Activated T-cell treated with anti-CD3 and anti-CD28 coated beads, Interleukin-2, amount 50 U/mL, for 24 hours (primary cell): ENCODE results near the gene DIPK1B.

Experiments used
- DNase-seq: peaks from one replicate; pipeline ENCODE4 v3.0.0-alpha.2; 2020
- H3K27ac Mint-ChIP-seq: 2 replicates; pipeline ENCODE4 v1.8.0; 2020; ENCODE audit warnings: mild to moderate bottlenecking, mixed read lengths
- H3K27me3 Mint-ChIP-seq: 2 replicates; pipeline ENCODE4 v1.8.0; 2020; ENCODE audit warnings: mixed read lengths
- H3K36me3 Mint-ChIP-seq: 2 replicates; pipeline ENCODE4 v1.8.0; 2020; ENCODE audit warnings: low read depth, mixed read lengths
- H3K4me1 Mint-ChIP-seq: 2 replicates; pipeline ENCODE4 v1.8.0; 2020; ENCODE audit warnings: low read depth, mixed read lengths
- H3K4me3 Mint-ChIP-seq: 2 replicates; pipeline ENCODE4 v1.8.0; 2020; ENCODE audit warnings: mild to moderate bottlenecking, moderate library complexity, mixed read lengths
- H3K9me3 Mint-ChIP-seq: 2 replicates; pipeline ENCODE4 v1.8.0; 2020; ENCODE audit warnings: mixed read lengths

DIPK1B gene

GRCh38 chr9:136679431-136679941 lies 32.9 kb upstream of the DIPK1B start:
- no peaks in the 10 kb centered on the region for H3K9me3 Mint-ChIP-seq
- H3K36me3 Mint-ChIP-seq: no peaks in the 10 kb centered on the region
- no peak overlapping the region for H3K4me3 Mint-ChIP-seq
- no peaks in the 10 kb centered on the region for H3K4me1 Mint-ChIP-seq
- no peak overlapping the region for H3K27ac Mint-ChIP-seq
- DNase-seq: no peak
- H3K27me3 Mint-ChIP-seq: no peaks in the 10 kb centered on the region

- H3K9me3 Mint-ChIP-seq: no peaks in the 10 kb centered on the region
- no peaks in the 10 kb centered on the region for H3K27me3 Mint-ChIP-seq
- no peak for DNase-seq
- no peak overlapping the region for H3K4me3 Mint-ChIP-seq
- peaks cover 3% of the 10 kb centered on the region for H3K4me1 Mint-ChIP-seq
- no peaks in the 10 kb centered on the region for H3K36me3 Mint-ChIP-seq
- no peak overlapping the region for H3K27ac Mint-ChIP-seq
These were observed 31.3 kb upstream of the DIPK1B start for GRCh38 chr9:136681029-136681428.

DNA sequence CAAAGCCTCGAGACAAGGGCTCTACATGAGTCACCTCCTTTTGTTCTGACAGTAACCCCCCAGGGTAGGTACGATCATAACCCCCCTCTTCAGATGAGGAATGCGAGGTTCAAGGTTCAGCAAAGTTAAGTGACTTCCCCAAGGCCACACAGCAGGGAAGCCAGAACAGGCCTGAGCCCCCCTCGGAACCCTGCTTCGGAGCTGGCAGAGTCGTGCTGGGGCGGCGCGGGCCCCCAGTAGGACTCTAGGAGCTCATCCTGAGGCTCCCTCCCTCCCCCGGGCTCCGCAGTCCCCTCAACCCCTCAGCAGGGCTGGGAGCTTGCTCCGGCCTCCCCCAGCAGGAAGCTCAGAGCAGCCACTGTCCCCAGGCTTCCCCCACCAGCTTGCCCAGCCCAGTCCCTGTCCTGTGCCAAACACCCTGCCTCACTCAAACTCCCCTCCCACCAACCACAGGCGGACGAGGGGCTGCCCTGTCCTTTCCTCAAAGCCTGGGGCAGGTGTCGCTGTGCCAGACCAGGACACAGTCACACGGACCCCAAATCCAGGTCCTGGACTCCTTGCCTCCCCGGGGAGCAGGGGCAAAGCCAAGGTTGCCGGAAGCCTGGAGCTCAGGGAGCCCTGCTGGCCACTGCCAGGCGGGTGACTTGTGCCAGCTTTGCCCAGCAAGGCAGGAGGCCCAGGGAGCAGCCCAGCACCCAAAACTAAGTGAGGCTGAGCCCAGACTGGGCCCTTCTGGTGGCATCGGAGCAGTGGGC lies 30.2 kb upstream of the DIPK1B start:
- H3K4me3 Mint-ChIP-seq: no peak overlapping the region

DNA sequence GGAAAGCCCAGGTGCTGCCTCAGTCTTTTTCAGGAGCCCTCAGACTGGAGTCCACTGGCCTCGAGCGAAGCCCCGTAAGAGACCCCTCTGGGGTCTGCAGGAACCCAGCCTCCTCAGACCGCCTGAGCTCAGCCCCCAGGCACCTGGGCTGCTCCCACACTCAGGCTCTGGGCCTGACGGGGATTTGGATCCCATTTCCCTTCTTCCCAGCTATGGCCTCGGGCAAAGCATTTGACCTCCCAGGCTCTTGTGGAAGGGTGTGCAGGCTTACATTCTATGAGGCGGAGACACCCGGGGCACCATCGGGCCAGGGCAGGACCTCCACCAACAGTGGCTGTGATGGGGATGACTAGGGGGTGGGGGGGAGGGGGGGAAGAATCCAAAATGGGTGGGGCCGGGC lies 29.7 kb upstream of the DIPK1B start:
- H3K9me3 Mint-ChIP-seq: no peaks in the 10 kb centered on the region
- no peak for DNase-seq
- H3K36me3 Mint-ChIP-seq: no peaks in the 10 kb centered on the region
- H3K4me3 Mint-ChIP-seq: no peak overlapping the region
- H3K27ac Mint-ChIP-seq: no peak overlapping the region
- no peaks in the 10 kb centered on the region for H3K27me3 Mint-ChIP-seq
- peaks cover 6% of the 10 kb centered on the region for H3K4me1 Mint-ChIP-seq

More for the DNA sequence above, 30.2 kb upstream of the DIPK1B start:
- no peaks in the 10 kb centered on the region for H3K27me3 Mint-ChIP-seq
- H3K4me1 Mint-ChIP-seq: peaks cover 6% of the 10 kb centered on the region
- DNase-seq: no peak
- no peaks in the 10 kb centered on the region for H3K36me3 Mint-ChIP-seq
- H3K27ac Mint-ChIP-seq: no peak overlapping the region
- H3K9me3 Mint-ChIP-seq: no peaks in the 10 kb centered on the region

GRCh38 chr9:136683173-136683745 lies 29.1 kb upstream of the DIPK1B start:
- peaks cover 6% of the 10 kb centered on the region for H3K4me1 Mint-ChIP-seq
- no peaks in the 10 kb centered on the region for H3K36me3 Mint-ChIP-seq
- H3K27ac Mint-ChIP-seq: no peak overlapping the region
- no peak for DNase-seq
- H3K9me3 Mint-ChIP-seq: no peaks in the 10 kb centered on the region
- H3K4me3 Mint-ChIP-seq: no peak overlapping the region
- peaks cover 2% of the 10 kb centered on the region for H3K27me3 Mint-ChIP-seq

- peaks cover 4% of the 10 kb centered on the region for H3K27me3 Mint-ChIP-seq
- no peak for DNase-seq
- H3K27ac Mint-ChIP-seq: no peak overlapping the region
- no peaks in the 10 kb centered on the region for H3K9me3 Mint-ChIP-seq
- no peak overlapping the region for H3K4me3 Mint-ChIP-seq
- H3K36me3 Mint-ChIP-seq: no peaks in the 10 kb centered on the region
- H3K4me1 Mint-ChIP-seq: peaks cover 6% of the 10 kb centered on the region
These were observed 28.6 kb upstream of the DIPK1B start for GRCh38 chr9:136683755-136684154.

DNA sequence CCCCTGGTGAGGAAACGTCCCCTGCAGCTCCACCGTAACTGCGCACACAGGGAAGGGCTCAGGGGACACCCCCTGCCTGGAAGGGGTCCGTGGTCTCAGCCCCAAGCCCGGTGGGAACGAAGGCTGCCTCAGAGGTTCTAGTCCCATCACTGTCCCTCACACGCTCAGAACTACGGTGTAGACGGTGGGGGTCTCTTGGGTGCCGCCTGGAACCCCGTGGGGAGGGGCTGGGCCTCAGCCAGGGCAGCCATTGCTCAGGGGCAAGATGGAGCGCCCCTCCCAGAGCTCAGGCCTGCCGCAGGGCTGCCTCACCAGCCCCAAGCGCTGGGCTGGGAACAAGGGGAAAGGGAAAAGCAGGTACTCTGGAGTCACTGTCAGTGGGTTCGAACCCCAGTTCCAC lies 28.0 kb upstream of the DIPK1B start:
- H3K36me3 Mint-ChIP-seq: no peaks in the 10 kb centered on the region
- no peaks in the 10 kb centered on the region for H3K9me3 Mint-ChIP-seq
- peaks cover 4% of the 10 kb centered on the region for H3K27me3 Mint-ChIP-seq
- DNase-seq: no peak
- H3K4me1 Mint-ChIP-seq: peaks cover 6% of the 10 kb centered on the region
- no peak overlapping the region for H3K4me3 Mint-ChIP-seq
- H3K27ac Mint-ChIP-seq: no peak overlapping the region

GRCh38 chr9:136684799-136685198 lies 27.6 kb upstream of the DIPK1B start:
- Mint-ChIP-seq H3K27ac (no peak overlapping the region), H3K27me3 (peaks cover 4% of the 10 kb centered on the region), H3K4me3 (no peak overlapping the region)

GRCh38 chr9:136685216-136685615 lies 27.2 kb upstream of the DIPK1B start:
- Mint-ChIP-seq H3K27me3 (peaks cover 4% of the 10 kb centered on the region), H3K4me1 (peaks cover 6% of the 10 kb centered on the region), H3K4me3 (peak overlapping the region; percentile 78), H3K36me3 (no peaks in the 10 kb centered on the region), H3K27ac (no peak overlapping the region), H3K9me3 (no peaks in the 10 kb centered on the region)
- no peak for DNase-seq

More at GRCh38 chr9:136684799-136685198, 27.6 kb upstream of the DIPK1B start:
- peaks cover 6% of the 10 kb centered on the region for H3K4me1 Mint-ChIP-seq
- no peaks in the 10 kb centered on the region for H3K9me3 Mint-ChIP-seq
- DNase-seq: no peak
- H3K36me3 Mint-ChIP-seq: no peaks in the 10 kb centered on the region

GRCh38 chr9:136685790-136686533 lies 26.4 kb upstream of the DIPK1B start:
- Mint-ChIP-seq H3K9me3 (no peaks in the 10 kb centered on the region), H3K36me3 (no peaks in the 10 kb centered on the region), H3K4me1 (peaks cover 6% of the 10 kb centered on the region), H3K27ac (no peak overlapping the region), H3K27me3 (peaks cover 4% of the 10 kb centered on the region), H3K4me3 (peak overlapping the region; percentile 78)
- DNase-seq: no peak

- Mint-ChIP-seq H3K36me3 (no peaks in the 10 kb centered on the region), H3K9me3 (no peaks in the 10 kb centered on the region), H3K27ac (no peak overlapping the region), H3K27me3 (peaks cover 4% of the 10 kb centered on the region), H3K4me3 (peak overlapping the region; percentile 78), H3K4me1 (peaks cover 6% of the 10 kb centered on the region)
- no peak for DNase-seq
These were observed 25.9 kb upstream of the DIPK1B start for GRCh38 chr9:136686534-136686793.

DNA sequence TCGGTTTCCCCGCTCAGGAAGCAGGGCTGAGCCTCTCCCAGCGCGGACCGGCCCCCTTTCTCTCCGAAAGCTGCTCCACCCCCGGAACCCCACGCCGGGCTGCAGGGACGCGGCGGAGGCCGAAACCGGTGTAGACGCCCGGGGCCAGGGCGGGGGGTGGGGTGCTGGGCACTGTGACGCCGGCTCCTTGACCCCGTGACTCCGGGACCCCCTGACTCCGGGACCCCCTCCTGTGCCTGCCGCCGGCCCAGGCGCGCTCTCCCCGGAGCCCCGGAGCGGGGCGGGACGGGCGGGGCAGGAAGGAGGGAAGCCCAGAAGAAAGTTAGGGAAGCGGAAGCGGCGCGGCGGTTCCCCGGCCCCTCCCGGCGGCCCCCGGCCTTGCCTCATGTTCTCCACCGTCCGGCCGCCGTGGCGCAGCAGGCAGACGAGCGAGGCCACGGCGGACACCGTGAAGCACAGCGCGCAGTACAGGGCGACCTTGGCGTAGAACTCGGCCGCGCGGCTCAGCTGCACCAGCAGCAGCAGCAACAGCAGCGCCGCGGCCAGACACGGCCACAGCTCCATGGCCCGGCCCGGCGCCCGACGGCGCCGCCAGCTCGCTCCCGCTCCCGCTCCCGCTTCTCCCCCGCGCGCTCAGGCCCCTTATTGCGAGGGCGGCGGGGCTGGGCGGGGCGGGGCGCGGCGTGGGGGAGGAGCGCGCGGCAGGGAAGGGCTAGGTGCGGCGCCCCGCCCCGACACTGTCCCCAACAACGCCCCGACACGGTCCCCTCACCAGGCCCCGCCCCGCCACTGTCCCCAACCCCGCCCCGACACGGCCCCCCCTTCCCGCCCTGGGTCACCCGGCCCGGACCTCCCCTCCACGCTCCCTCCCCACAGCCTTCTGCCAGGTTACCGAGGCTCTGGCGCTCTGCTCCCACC lies 25.3 kb upstream of the DIPK1B start, which contains the start of gene AGPAT2:
TSS of gene AGPAT2 (minus strand) at position 664 of the 918 bp plus-strand sequence. CDS start at position 564, 100 bp downstream.
- H3K9me3 Mint-ChIP-seq: no peaks in the 10 kb centered on the region
- H3K4me3 Mint-ChIP-seq: peak within 1 kb of the TSS; percentile 78
- peaks cover 6% of the 10 kb centered on the region for H3K4me1 Mint-ChIP-seq
- no peaks in the 10 kb centered on the region for H3K36me3 Mint-ChIP-seq
- H3K27ac Mint-ChIP-seq: no peak within 1 kb of the TSS
- H3K27me3 Mint-ChIP-seq: peaks cover 4% of the 10 kb centered on the region
- DNase-seq: peak; percentile 78

DNA sequence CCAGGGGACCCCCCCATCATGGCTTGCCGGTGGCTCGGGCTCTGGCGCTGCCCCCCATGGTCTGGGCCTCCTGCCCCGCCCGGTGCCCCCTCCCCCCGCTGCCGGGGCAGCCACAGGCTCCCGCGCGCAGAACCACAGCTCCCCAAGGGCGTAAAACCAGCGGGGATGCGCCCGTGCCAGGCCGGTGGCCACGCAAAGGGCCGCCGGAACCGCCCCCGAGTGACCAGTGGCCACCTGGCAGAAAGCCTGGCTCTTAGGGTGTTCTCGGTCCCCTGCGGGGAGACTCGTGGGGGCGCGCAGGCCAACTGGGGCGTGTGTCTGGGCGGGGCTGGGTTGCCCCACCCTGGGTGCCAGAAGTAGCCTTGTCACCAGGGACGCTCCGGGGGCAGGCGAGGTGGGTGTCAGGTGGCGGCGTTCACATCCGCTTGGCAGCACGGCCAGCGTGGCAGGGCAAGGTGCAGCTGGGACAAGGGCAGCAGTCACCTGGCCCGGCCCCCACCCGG lies 24.6 kb upstream of the DIPK1B start:
- DNase-seq: no peak
- no peak overlapping the region for H3K27ac Mint-ChIP-seq

More for the DNA sequence above, 24.6 kb upstream of the DIPK1B start:
- Mint-ChIP-seq H3K4me3 (no peak overlapping the region), H3K4me1 (peaks cover 6% of the 10 kb centered on the region), H3K9me3 (no peaks in the 10 kb centered on the region), H3K27me3 (peaks cover 4% of the 10 kb centered on the region), H3K36me3 (no peaks in the 10 kb centered on the region)
